Right ventricle myocardium superior (tissue), 1 donor: ENCODE data around the gene AKR1D1. TPM values are rescaled to one million over a fixed set of nuclear protein-coding genes. Genes with fewer than 3 reads are reported as not detected.
"Not testable (repeated sequence)": the region's sequence is repeated elsewhere in the genome, so short reads cannot be mapped to it uniquely, and the experiment has no call there.

Source experiments
- ATAC-seq: fragments of 200-7000 bp; cut with Tn5 transposase; one replicate; pipeline ENCODE4 v1.9.1; 2020; ENCODE audit warnings: mild to moderate bottlenecking; ENCODE audit not compliant: poor library complexity
- DNase-seq: peaks from one replicate; pipeline ENCODE4 v3.0.0-alpha.2; 2020
- intact Hi-C: fragments of 100-400 bp; cut with DNase I; formaldehyde crosslinking; loops from one replicate; pipeline ENCODE4 v1.11.2; 2022
- long read RNA-seq: library from polyadenylated mRNA; unstranded; transcript quantifications from one replicate; pipeline ENCODE4 v2.0.0, GENCODE V29; 2021
- total RNA-seq: library from RNA; stranded (reverse); fragmentation: NEBNext Ultra II Directional; extraction: Animal tissue kit (Norgen Biotek cat#: 25700); gene quantifications from one replicate; pipeline ENCODE4 v1.2.1, GENCODE V29; 2021
- donor health status: DM: no; HTN: yes; CAD: no; lungs with severe emphysema.

Gene AKR1D1, protein sequence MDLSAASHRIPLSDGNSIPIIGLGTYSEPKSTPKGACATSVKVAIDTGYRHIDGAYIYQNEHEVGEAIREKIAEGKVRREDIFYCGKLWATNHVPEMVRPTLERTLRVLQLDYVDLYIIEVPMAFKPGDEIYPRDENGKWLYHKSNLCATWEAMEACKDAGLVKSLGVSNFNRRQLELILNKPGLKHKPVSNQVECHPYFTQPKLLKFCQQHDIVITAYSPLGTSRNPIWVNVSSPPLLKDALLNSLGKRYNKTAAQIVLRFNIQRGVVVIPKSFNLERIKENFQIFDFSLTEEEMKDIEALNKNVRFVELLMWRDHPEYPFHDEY
- not detected for total RNA-seq
- long read RNA-seq, result 0 reads

DNA sequence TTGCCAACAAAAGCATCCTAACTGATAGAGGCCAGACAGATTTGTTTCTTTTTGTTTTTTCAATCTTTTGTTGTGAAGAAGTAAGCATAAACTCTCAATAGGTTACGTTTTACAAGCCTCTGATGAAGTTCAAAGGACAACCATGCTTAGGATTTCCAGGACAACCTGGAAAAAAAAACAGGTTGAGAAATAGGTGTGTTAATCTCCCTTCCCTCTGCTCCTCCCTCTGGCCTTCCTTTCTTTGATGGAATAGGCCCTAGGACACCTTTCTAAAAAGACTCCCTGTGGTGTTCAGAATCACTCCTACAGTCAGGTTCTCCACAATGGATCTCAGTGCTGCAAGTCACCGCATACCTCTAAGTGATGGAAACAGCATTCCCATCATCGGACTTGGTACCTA, at the start of gene AKR1D1:
TSS of gene AKR1D1 (plus strand) at position 264 of the 400 bp plus-strand sequence. CDS start at position 324, 60 bp downstream.
- intact Hi-C loops, result no loop called here
- DNase-seq, result no peak
- no peak for ATAC-seq

DNA sequence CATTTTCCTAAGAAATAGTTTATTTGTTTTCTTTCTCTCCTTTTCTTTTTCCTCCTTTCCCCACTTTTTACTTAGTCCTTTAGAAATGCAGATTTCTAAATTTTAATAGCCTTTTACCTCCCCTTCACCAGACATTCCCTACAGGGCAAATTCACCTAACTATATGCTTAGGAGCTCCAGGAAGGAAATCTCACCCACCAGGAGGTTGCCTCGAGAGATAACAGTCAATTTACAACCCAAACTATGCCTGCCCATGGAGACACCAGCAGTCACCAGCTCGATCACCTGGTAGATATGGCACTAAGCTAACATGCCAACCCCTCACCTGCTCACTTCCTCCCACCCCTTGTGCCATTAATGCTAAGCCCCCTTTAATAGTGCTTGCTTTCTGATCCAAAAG, 49.2 kb upstream of the AKR1D1 start:
- intact Hi-C loops, result no loop called here
- ATAC-seq (no peak), DNase-seq (no peak)

DNA sequence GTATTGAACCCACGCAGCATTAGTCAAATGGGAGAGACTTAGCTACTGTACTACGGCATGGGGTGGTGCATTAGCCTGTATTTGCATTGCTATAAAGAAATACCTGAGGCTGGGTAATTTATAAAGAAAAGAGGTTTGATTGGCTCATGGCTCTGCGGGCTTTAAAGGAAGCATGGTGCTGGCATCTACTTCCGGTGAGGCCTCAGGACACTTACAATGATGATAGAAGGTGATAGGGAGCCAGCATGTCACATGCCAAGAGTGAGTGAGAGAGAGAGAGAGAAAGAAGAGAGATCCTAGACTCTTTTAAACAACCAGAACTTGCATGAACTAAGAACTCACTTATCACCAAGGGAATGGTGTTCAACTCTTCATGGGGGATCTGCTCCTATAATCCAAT, 47.1 kb upstream of the AKR1D1 start:
- ATAC-seq, result no peak
- intact Hi-C loops, result no loop called here
- DNase-seq, result no peak

DNA sequence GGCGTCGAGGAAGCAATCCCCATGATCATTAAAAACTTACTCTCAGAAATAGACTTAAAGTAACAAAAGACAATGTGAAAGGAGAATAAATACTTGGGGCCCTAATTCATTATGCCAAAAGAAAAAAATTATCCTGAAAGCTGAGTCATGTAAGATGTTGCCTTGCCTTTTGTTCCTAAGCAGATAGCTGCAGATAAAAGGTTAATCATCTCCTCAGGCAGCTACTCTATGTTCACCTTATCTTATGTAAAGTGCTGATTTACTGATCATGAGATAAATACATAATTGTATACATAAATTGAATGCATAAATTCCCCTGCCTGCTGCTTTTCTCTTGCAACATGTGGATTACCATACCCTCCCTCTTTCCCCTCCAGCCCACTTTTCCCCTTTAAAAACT, 46.3 kb upstream of the AKR1D1 start:
- DNase-seq (no peak), ATAC-seq (no peak)
- intact Hi-C loops, result no loop called here

DNA sequence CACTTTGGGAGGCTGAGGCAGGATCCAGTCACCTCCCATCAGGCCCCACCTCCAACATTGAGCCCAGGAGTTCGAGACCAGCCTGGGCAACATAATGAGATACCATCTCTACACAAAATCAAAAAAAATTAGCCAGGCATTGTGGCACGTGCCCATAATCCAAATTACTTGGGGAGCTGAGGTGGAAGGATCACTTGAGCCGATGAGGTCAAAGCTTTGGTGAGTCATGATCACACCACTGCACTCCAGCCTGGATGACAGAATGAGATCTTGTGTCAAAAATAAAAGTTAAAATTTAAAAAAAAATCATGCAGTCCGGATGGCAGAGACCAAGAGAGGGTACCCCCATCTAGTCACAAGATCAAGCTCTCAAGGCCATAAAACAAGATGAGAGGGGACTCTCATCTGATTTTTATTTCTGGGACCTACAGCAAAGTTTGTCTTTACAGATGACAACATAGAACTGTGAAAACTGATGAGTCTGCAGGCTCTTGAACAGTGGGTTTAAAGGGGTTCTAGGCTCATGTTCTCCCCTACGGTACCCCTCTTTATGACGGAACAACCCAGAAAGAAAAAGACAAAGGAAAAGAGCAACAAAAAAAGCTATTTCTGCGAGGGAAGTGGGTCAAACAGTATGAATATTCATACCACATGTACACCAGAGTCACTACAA, 45.4 kb upstream of the AKR1D1 start:
- no peak for DNase-seq
- intact Hi-C loops, result no loop called here
- ATAC-seq, result no peak

DNA sequence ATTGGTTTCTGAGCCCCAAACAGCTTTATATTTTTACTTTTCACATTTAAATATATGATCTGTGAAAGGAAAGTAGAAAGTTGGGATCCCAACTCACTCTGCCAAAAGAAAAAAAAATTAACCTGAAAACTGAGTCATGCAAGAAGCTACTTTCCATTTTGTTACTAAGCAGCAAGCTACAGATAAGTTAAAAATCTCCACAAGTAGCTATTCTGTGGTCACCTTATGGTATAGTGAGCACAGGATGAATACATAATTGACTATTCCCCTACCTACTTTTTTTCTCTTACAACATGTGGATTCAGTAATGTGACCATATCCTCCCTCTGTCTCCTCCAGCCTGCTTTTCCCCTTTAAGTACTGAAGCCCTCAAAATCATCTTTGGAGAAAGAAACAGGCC, 44.1 kb upstream of the AKR1D1 start:
- ATAC-seq, result no peak
- intact Hi-C loops, result no loop called here
- DNase-seq, result no peak

DNA sequence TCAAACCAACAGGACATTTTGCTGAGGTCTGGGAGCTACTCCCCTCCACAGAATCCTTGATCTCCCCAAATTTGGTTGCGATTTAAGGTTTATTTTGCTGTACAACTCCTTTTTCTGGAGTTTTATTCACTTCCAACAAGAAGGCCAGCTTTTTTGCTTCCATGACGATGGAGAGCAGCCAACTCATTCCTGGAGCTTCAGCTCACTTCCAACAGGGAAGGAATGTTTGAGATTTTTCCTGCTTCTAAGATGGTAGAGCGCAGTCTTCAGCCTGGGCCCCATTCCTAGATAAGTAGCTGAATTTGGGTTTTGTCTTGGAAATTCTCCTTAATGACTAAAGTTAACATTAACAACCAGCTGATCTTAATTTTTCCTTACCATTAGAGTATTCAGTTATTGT, 43.5 kb upstream of the AKR1D1 start:
- ATAC-seq, result no peak
- intact Hi-C loops, result no loop called here
- no peak for DNase-seq

DNA sequence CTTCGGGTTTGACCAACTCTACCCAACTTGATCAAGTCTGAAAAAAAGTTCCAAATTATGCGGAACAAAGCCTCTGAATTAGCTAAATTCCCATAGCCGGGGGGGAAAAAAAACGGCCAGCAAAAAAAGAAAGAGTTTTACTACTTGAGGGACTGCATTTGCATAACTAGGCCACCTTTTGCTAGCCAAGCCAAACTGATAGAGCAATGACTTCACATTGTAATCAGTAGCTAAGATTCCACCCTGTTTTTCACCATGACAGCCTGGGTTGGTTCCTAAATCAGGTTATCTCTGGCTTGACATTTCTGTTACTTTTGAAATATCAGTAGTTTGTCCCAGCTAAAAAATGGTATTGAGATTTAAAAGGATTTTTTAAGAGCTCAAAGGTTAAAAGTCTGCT, 43.0 kb upstream of the AKR1D1 start:
- no peak for DNase-seq
- no peak for ATAC-seq
- intact Hi-C loops, result no loop called here

DNA sequence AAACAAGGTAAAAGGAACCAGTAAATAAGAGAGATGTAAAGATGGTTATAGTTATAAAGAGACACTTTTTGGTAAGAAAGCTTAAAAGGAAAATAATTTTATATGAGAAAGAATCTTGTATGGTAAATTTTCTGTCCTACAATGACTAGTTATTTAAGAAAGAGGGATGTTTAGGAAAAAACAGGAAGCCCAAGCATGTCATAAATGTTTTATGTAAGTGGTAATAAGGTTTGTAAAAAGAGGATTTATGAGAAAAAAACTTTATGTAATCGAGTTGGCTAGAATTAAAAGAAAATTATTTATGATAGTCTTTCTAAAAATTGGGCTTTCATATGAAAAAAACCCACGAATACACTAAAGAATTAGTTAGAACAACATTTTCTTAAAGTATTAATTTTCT, 40.1 kb upstream of the AKR1D1 start:
- DNase-seq, result no peak
- ATAC-seq, result no peak

DNA sequence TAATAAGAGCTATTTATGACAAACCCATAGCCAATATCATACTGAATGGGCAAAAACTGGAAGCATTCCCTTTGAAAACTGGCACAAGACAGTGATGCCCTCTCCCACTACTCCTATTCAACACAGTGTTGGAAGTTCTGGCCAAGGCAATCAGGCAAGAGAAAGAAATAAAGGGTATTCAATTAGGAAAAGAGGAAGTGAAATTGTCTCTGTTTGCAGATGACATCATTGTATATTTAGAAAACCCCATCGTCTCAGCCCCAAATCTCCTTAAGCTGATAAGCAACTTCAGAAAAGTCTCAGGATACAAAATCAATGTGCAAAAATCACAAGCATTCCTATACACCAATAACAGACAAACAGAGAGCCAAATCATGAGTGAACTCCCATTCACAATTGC, 36.2 kb upstream of the AKR1D1 start:
- intact Hi-C loops, ATAC-seq, DNase-seq: not testable (repeated sequence)

More for the DNA sequence above, 40.1 kb upstream of the AKR1D1 start:
- intact Hi-C loops, result no loop called here

DNA sequence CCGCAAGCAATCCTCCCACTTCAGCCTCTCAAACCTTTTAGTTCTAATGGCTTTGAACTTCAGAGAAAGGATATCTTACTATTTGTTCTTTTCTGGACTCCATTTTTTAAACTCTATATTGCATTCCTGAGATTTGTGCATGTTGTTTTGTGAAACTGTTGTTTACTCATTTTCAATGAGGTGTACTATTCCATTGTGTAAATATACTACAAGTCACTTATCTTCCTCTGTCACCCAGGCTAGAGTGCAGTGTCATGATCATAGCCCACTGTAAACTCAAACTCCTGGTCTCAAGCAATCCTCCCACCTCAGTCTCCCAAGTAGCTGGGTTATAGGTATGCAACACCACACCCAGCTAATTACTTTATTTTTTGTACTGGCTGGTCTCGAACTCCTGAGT, 31.4 kb upstream of the AKR1D1 start:
- intact Hi-C loops, result no loop called here
- ATAC-seq (no peak), DNase-seq (no peak)

DNA sequence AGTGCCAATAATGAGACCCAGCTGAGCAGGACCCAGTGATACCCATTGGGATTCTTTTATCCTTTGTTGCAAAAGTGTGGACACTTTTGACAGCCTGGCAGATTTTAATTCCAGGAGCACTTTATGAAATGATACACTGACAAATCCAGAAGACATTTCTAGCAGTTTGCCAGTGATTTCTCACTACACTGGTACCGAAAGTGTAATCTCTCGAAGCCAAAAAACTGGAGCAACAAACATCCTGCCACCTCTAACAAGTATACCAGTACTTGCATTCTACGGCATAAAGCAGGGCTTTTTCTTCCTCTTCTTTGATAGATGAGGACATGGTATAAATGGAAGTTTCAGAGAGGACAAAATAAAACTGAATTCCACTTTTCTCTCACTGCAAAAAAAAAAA, 28.4 kb upstream of the AKR1D1 start:
- intact Hi-C loops, result no loop called here
- ATAC-seq (no peak), DNase-seq (no peak)

DNA sequence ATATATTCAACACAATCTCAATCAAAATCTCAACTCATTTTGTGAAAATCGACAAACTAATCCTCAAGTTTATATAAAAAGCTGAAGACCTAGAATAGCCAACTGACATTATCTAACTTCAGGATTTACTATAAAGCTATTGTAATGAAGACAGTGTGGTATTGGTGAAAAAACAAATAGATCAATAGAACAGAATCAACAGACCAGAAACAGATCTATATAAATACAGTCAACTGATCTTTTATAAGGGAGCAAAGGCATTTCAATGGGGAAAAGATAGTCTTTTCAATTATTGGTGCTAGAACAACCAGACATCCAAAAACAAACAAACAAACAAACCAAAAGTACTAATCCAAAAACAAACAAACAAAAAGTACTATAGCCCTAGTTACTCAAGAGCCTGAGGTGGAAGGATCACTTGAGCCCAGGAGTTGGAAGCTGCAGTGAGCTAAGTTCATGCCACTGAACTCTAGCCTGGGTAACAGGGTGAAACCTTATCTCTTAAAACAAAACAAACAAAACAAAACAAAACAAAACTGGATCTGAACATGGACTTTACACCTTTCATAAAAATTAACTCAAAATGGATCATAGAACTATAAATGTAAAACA, 26.6 kb upstream of the AKR1D1 start:
- ATAC-seq (no peak), DNase-seq (no peak)
- intact Hi-C loops, result no loop called here

DNA sequence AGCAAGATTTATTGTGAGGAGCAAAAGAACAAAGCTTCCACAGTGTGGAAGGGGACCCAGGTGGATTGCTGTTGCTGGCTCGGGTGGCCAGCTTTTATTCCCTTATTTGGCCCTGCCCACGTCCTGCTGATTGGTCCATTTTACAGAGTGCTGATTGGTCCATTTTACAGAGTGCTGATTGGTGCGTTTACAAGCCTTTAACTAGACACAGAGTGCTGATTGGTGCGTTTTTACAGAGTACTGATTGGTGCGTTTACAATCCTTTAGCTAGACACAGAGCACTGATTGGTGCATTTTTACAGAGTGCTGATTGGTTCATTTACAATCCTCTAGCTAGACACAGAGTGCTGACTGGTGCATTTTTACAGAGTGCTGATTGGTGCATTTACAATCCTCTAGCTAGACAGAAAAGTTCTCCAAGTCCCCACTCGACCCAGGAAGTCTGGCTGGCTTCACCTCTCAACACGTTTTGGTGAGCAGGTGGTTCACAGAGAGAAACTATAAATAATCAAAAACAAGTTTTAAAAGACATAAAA, 24.5 kb upstream of the AKR1D1 start:
- intact Hi-C loops, ATAC-seq, DNase-seq: not testable (repeated sequence)

DNA sequence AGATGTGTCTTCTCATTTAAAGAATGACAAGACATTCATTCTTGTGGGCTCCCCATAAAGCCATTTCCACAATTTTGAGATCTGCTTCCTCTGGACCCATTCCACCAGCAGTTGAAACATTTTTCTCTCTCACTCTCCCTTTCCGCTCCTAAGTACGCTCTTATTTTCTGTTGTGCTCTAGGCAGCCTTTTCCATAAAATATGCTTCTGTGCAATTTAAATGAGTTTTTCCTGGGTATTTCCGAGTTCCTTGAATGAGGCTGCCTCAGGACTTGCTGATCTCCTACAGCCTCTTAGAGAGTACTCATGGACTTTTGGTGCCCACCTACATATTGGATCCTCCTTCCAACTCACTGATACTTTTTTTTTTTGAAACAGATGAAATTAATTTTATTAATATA, 23.6 kb upstream of the AKR1D1 start:
- ATAC-seq, result no peak
- intact Hi-C loops, result no loop called here
- DNase-seq, result no peak

DNA sequence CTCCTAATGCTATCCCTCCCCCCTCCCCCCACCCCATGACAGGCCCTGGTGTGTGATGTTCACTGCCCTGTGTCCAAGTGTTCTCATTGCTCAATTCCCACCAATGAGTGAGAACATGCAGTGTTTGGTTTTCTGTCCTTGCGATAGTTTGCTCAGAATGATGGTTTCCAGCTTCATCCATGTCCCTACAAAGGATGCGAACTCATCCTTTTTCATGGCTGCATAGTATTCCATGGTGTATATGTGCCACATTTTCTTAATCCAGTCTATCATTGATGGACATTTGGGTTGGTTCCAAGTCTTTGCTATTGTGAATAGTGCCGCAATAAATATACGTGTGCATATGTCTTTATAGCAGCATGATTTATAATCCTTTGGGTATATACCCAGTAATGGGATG, 20.6 kb upstream of the AKR1D1 start:
- ATAC-seq, intact Hi-C loops, DNase-seq: not testable (repeated sequence)

DNA sequence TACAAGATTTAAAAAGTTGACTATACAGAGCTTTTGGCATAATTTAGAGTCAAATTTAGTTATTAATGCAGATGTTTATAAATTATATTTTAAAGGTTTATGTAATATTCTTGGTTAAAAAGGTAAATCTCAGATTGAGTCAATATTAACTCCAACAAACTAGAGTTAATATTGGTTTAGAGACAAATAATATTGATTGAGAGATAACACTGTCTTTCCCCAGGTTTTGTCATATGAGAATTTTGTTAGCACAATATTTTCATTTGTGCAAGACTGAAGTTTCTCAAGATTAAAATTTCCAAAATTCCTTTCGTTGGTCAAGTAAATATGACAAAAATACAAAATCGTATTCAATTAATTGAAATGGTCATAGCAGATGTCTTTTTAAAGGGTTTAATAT, 12.9 kb upstream of the AKR1D1 start:
- no peak for ATAC-seq
- no peak for DNase-seq
- intact Hi-C loops, result no loop called here

DNA sequence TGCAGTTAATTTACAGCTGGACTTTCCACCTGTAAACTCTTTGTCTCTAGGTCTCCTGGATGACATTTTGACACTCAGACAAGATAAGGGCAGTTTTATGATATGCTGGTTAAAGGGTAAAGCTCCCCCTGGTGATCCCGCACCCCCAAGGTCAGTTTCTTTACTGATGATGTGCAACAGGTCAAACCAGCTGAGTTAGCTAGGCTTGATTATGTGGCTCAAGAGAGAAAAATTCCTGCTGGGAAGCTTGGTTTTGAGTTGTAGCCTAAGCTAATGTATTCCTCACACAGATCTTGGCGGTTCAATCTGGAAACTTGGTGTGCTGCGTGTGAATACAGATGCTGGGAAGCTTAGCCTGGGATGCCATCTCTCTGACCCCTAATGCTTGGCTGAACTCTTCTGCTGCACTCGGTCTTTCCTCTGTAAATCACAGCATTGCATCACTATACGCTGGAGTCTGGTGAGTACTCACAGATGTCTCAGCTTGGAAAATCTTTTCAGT, 11.4 kb upstream of the AKR1D1 start:
- ATAC-seq (no peak), DNase-seq (no peak)
- intact Hi-C loops, result no loop called here

DNA sequence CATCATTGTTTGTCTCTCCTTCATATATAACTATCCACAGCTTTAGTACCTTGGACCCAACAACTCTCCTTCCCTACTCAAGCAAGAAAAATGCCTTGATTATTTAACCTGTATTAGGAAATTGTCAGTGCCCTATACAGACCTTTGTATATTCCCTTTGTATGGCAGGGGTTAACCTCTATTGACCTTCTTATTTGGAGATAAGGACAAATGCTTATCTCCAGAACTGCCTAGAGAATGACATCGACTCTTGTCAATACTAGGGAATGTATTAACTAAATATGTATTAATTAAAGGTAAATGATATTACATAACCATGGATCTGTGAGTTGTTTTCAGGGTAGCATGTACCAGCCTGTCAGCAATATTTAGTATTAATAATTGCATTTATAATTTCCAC, 10.4 kb upstream of the AKR1D1 start:
- DNase-seq (no peak), ATAC-seq (no peak)
- intact Hi-C loops, result no loop called here

DNA sequence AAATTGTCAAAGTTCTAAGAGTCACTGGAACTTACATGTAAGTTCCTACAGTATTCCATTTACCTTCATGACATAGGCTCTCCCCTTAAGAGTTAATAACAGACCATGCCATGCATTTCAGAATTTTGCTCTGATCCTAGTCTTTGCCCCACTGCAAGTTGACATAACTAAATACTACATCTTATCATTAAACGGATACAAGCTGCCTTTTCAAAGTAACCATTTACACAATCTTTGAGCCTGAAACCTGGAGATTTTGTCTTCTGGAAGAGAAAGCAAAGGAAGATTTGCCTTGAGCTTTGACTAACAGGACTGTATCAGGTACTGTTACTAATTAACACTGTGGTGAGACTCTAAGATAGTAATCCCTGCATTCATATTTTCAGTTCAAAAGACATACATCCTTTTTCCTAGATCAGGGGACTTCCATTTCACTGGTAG, 9.3 kb upstream of the AKR1D1 start:
- intact Hi-C loops, result no loop called here
- ATAC-seq (no peak), DNase-seq (no peak)
